HG02938 (cell line): Measurements from ENCODE around the gene ATXN8OS.
"Not testable (repeated sequence)": the region's sequence is repeated elsewhere in the genome, so short reads cannot be mapped to it uniquely, and the experiment has no call there.

Source experiments
- ATAC-seq: cut with Tn5 transposase; IDR thresholded peaks from one replicate; pipeline ENCODE4 v1.9.1; 2021; ENCODE audit warnings: mild to moderate bottlenecking, moderate library complexity; ENCODE audit not compliant: unreplicated experiment

The ATXN8OS gene

GRCh38 chr13:70107498-70108281 is at the start of gene ATXN8OS:
Gene ATXN8OS, plus strand, starts transcription at chr13:70107826.
- ATAC-seq = no peak

- no peak for ATAC-seq
Measured at GRCh38 chr13:70080012-70080411, 27.6 kb upstream of the ATXN8OS start.

- ATAC-seq = no peak
Measured at GRCh38 chr13:70087247-70087646, 20.4 kb upstream of the ATXN8OS start.

- no peak for ATAC-seq
Measured at GRCh38 chr13:70088926-70089325, 18.7 kb upstream of the ATXN8OS start.

- peak; percentile 91 for ATAC-seq
Measured at GRCh38 chr13:70090036-70090723, 17.4 kb upstream of the ATXN8OS start.

GRCh38 chr13:70098669-70099068 is 9.0 kb upstream of the ATXN8OS start:
- ATAC-seq = no peak

- no peak for ATAC-seq
Measured at GRCh38 chr13:70104481-70104880, 3.1 kb upstream of the ATXN8OS start.

- no peak for ATAC-seq
Measured at GRCh38 chr13:70107125-70107497, 515 bp upstream of the ATXN8OS start.

GRCh38 chr13:70108356-70109105 is 905 bp downstream of the ATXN8OS start, which contains the start of gene KLHL1:
Gene KLHL1, minus strand, starts transcription at chr13:70108452. Its CDS starts 753 bp downstream, at chr13:70107699.
- ATAC-seq = no peak

GRCh38 chr13:70117338-70117905 is 9.8 kb downstream of the ATXN8OS start:
- no peak for ATAC-seq

- ATAC-seq = no peak
Measured at GRCh38 chr13:70125693-70126092, 18.1 kb downstream of the ATXN8OS start.

- no peak for ATAC-seq
Measured at GRCh38 chr13:70128098-70128497, 20.5 kb downstream of the ATXN8OS start.

- ATAC-seq = not testable (repeated sequence)
Measured at GRCh38 chr13:70142658-70143057, 35.0 kb downstream of the ATXN8OS start.

- ATAC-seq = no peak
Measured at GRCh38 chr13:70162141-70162540, 54.5 kb downstream of the ATXN8OS start.

- ATAC-seq = no peak
Measured at GRCh38 chr13:70170689-70171088, 63.1 kb downstream of the ATXN8OS start.

- no peak for ATAC-seq
Measured at GRCh38 chr13:70171151-70171550, 63.5 kb downstream of the ATXN8OS start.

- no peak for ATAC-seq
Measured at GRCh38 chr13:70172946-70173597, 65.4 kb downstream of the ATXN8OS start.

GRCh38 chr13:70173598-70173959 is 66.0 kb downstream of the ATXN8OS start:
- ATAC-seq = no peak

- no peak for ATAC-seq
Measured at GRCh38 chr13:70178346-70178745, 70.7 kb downstream of the ATXN8OS start.
